BLaER1 treated with 17β-estradiol and CSF1 and Interleukin-3, amounts not matched to agents 10 nM and 100 nM (cell line): ENCODE data around the gene APBA2.

Experiments used
- H3K27ac ChIP-seq, 11 experiments: shearing (Covaris generic); formaldehyde crosslinking; 2 replicates each; pipeline ENCODE4 v1.8.1; 2022
- H3K27me3 ChIP-seq, 11 experiments: shearing (Covaris generic); formaldehyde crosslinking; 2 replicates each; pipeline ENCODE4 v1.8.1; 2022
- H3K36me3 ChIP-seq, 11 experiments: shearing (Covaris generic); formaldehyde crosslinking; 2 replicates each; pipeline ENCODE4 v1.8.1; 2022
- H3K4me1 ChIP-seq, 10 experiments: shearing (Covaris generic); formaldehyde crosslinking; 2 replicates each; pipeline ENCODE4 v1.8.1; 2022
- H3K4me2 ChIP-seq, 11 experiments: shearing (Covaris generic); formaldehyde crosslinking; 2 replicates each; pipeline ENCODE4 v1.8.1; 2022
- H3K4me3 ChIP-seq, 10 experiments: shearing (Covaris generic); formaldehyde crosslinking; 2 replicates each; pipeline ENCODE4 v1.8.1; 2022
- H3K9ac ChIP-seq, 11 experiments: shearing (Covaris generic); formaldehyde crosslinking; 2 replicates each; pipeline ENCODE4 v1.8.1; 2022
- H3K9me3 ChIP-seq, 11 experiments: shearing (Covaris generic); formaldehyde crosslinking; replicated peaks in 1 of 11; 2 replicates each; pipeline ENCODE4 v1.8.1; 2022
- H4K20me1 ChIP-seq, 11 experiments: shearing (Covaris generic); formaldehyde crosslinking; 2 replicates each; pipeline ENCODE4 v1.8.1; 2022
- Cebpa-rat ChIP-seq, 11 experiments: shearing (Covaris generic); IDR thresholded peaks; 2 replicates each; pipeline ENCODE4 v1.8.1; 2022

APBA2 gene

DNA sequence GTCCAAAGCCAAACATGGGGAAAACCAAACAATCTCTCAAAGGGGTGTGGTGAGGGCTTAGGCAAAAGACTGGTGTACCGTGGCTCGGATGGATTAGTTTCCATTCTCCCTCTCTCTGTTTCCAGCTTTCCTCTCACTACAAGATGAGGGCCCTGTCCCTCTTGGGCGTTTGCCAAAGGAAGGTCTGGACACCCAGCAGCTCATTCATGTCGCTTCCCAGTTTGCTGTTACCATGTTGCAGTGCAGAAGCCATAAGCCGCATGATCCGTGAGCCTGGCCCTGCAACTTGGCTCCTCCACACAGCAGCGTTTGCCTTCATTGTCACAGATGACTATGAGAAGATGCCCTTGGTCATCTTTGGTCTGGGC lies 92.2 kb downstream of the APBA2 start:
- Histone ChIP-seq H3K36me3 (no peaks in the 10 kb centered on the region), H3K4me1 (peaks cover 0 to 13% (median 0%) of the 10 kb centered on the region in 10 experiments; a peak in 7 of 20 replicates), H3K4me2 (no peak overlapping the region), H3K27me3 (no peaks in the 10 kb centered on the region), H3K9me3 (no peaks in the 10 kb centered on the region), H4K20me1 (peaks cover 0 to 30% (median 18%) of the 10 kb centered on the region in 11 experiments; a peak in 9 of 22 replicates), H3K27ac (no peak overlapping the region), H3K9ac (no peak overlapping the region), H3K4me3 (no peak overlapping the region)
- no peak for TF ChIP-seq Cebpa-rat (IDR thresholded peaks at IDR 0.05)

- peaks cover 0 to 32% (median 18%) of the 10 kb centered on the region in 11 experiments; a peak in 9 of 22 replicates for H4K20me1 ChIP-seq
- no peaks in the 10 kb centered on the region for H3K27me3 ChIP-seq
- H3K4me1 ChIP-seq, result peaks cover 0 to 13% (median 0%) of the 10 kb centered on the region in 10 experiments; a peak in 7 of 20 replicates
- no peaks in the 10 kb centered on the region for H3K36me3 ChIP-seq
- no peak overlapping the region for H3K4me3 ChIP-seq
- H3K4me2 ChIP-seq, result no peak overlapping the region
- no peak overlapping the region for H3K9ac ChIP-seq
- no peaks in the 10 kb centered on the region for H3K9me3 ChIP-seq
- TF ChIP-seq Cebpa-rat (IDR thresholded peaks at IDR 0.05), result no peak
- no peak overlapping the region for H3K27ac ChIP-seq
Measured at GRCh38 chr15:28978661-28979060, 92.9 kb downstream of the APBA2 start.

GRCh38 chr15:28979208-28979841 lies 93.6 kb downstream of the APBA2 start:
- no peaks in the 10 kb centered on the region for H3K36me3 ChIP-seq
- no peaks in the 10 kb centered on the region for H3K27me3 ChIP-seq
- peaks cover 0 to 13% (median 0%) of the 10 kb centered on the region in 10 experiments; a peak in 7 of 20 replicates for H3K4me1 ChIP-seq
- H3K9ac ChIP-seq, result no peak overlapping the region
- H3K4me3 ChIP-seq, result no peak overlapping the region
- no peak for TF ChIP-seq Cebpa-rat (IDR thresholded peaks at IDR 0.05)
- H3K4me2 ChIP-seq, result no peak overlapping the region
- no peaks in the 10 kb centered on the region for H3K9me3 ChIP-seq
- peaks cover 0 to 38% (median 18%) of the 10 kb centered on the region in 11 experiments; a peak in 9 of 22 replicates for H4K20me1 ChIP-seq
- H3K27ac ChIP-seq, result no peak overlapping the region

DNA sequence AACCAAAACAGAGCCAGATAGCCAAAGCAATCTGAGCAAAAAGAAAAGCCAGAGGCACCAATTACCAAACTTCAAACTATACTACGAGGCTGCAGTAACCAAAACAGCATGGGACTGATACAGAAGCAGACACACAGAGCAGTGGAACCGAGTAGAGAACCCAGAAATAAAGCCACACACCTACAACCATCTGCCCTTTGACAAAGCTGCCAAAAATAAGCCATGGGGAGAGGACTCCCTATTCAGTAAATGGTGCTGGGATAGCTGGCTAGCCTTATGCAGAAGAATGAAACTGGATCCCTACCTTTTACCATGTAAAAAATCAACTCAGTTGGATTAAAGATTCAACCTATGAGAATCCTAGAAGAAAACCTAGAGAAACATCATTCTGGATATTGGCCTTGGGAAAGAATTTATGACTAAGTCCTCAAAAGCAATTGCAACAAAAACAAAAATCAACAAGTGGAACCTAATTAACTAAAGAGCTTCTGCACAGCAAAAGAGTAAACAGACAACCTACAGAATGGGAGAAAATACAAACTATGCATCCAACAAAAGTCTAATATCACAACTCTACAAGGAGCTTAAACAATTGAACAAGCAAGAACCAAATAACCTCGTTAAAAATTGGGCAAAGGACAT lies 95.1 kb downstream of the APBA2 start:
- Histone ChIP-seq H3K4me1 (peaks cover 0 to 13% (median 0%) of the 10 kb centered on the region in 10 experiments; a peak in 7 of 20 replicates), H4K20me1 (peaks cover 0 to 40% (median 16%) of the 10 kb centered on the region in 11 experiments; a peak in 10 of 22 replicates), H3K9ac (no peak overlapping the region), H3K27me3 (no peaks in the 10 kb centered on the region), H3K27ac (no peak overlapping the region), H3K4me2 (no peak overlapping the region), H3K36me3 (no peaks in the 10 kb centered on the region), H3K9me3 (no peaks in the 10 kb centered on the region), H3K4me3 (no peak overlapping the region)
- no peak for TF ChIP-seq Cebpa-rat (IDR thresholded peaks at IDR 0.05)

DNA sequence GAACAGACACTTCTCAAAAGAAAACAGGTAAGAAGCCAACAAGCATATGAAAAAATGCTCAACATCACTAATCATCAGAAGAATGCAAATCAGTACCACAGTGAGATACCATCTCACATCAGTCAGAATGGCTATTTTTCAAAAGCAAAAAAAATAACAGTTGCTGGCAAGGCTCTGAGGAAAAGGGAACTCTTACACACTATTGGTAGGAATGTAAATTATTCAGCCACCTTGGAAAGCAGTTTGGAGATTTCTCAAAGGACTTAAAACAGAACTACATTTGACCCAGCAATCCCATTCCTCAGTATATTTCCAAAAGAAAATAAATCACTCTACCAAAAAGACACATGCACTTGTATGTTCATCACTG lies 95.6 kb downstream of the APBA2 start:
- Histone ChIP-seq H3K27ac (no peak overlapping the region), H3K9ac (no peak overlapping the region), H3K4me3 (no peak overlapping the region), H3K36me3 (no peaks in the 10 kb centered on the region), H4K20me1 (peaks cover 0 to 40% (median 13%) of the 10 kb centered on the region in 11 experiments; a peak in 10 of 22 replicates), H3K4me2 (no peak overlapping the region), H3K9me3 (no peaks in the 10 kb centered on the region), H3K4me1 (peaks cover 0 to 16% (median 0%) of the 10 kb centered on the region in 10 experiments; a peak in 7 of 20 replicates), H3K27me3 (no peaks in the 10 kb centered on the region)
- TF ChIP-seq Cebpa-rat (IDR thresholded peaks at IDR 0.05), result no peak

- no peak overlapping the region for H3K9ac ChIP-seq
- TF ChIP-seq Cebpa-rat (IDR thresholded peaks at IDR 0.05), result no peak
- H3K36me3 ChIP-seq, result no peaks in the 10 kb centered on the region
- peaks cover 0 to 36% (median 13%) of the 10 kb centered on the region in 11 experiments; a peak in 10 of 22 replicates for H4K20me1 ChIP-seq
- no peaks in the 10 kb centered on the region for H3K9me3 ChIP-seq
- peaks cover 0 to 14% (median 0%) of the 10 kb centered on the region in 10 experiments; a peak in 7 of 20 replicates for H3K4me1 ChIP-seq
- H3K4me2 ChIP-seq, result no peak overlapping the region
- no peak overlapping the region for H3K4me3 ChIP-seq
- no peak overlapping the region for H3K27ac ChIP-seq
- H3K27me3 ChIP-seq, result no peaks in the 10 kb centered on the region
Measured at GRCh38 chr15:28981921-28982320, 96.1 kb downstream of the APBA2 start.

DNA sequence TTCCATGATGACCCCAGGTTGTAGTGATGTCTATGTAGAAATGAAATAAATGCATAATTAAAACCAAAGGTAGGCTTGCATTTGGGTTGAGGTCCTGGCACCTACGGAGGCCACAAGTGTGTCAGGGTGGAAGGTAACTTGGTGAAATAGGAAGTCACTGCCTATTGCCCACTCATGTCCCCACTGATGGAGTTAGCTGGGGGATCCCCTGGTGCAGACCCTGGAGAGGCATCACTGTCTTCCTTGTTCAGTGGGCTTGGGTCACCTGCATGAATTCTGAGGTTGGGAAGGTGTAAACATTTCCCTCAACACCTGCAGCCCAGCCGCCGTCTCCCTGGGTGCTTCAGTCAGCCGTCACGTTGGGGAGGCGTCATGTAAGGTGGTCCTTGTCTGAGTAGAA lies 97.1 kb downstream of the APBA2 start:
- H3K4me1 ChIP-seq, result peaks cover 0 to 6% (median 0%) of the 10 kb centered on the region in 10 experiments; a peak in 3 of 20 replicates
- no peak overlapping the region for H3K9ac ChIP-seq
- no peak overlapping the region for H3K27ac ChIP-seq
- H3K27me3 ChIP-seq, result no peaks in the 10 kb centered on the region
- no peaks in the 10 kb centered on the region for H3K36me3 ChIP-seq
- H3K9me3 ChIP-seq, result no peaks in the 10 kb centered on the region; a peak in 1 of 22 replicates
- TF ChIP-seq Cebpa-rat (IDR thresholded peaks at IDR 0.05), result no peak
- no peak overlapping the region for H3K4me3 ChIP-seq
- H4K20me1 ChIP-seq, result peaks cover 0 to 29% (median 11%) of the 10 kb centered on the region in 11 experiments; a peak in 9 of 22 replicates
- no peak overlapping the region for H3K4me2 ChIP-seq

GRCh38 chr15:28983432-28984311 lies 97.9 kb downstream of the APBA2 start:
- no peak overlapping the region for H3K9ac ChIP-seq
- no peak overlapping the region for H3K27ac ChIP-seq
- H3K4me2 ChIP-seq, result no peak overlapping the region
- no peaks in the 10 kb centered on the region for H3K36me3 ChIP-seq
- H3K27me3 ChIP-seq, result no peaks in the 10 kb centered on the region
- peaks cover 0 to 22% (median 5%) of the 10 kb centered on the region in 11 experiments; a peak in 5 of 22 replicates for H4K20me1 ChIP-seq
- H3K9me3 ChIP-seq, result no peaks in the 10 kb centered on the region; a peak in 1 of 22 replicates
- TF ChIP-seq Cebpa-rat (IDR thresholded peaks at IDR 0.05), result no peak
- H3K4me1 ChIP-seq, result peaks cover 0 to 6% (median 0%) of the 10 kb centered on the region in 10 experiments; a peak in 1 of 20 replicates
- no peak overlapping the region for H3K4me3 ChIP-seq
